ENCODE data around the gene HPS4. TPM values are rescaled to one million over a fixed set of nuclear protein-coding genes. Genes with fewer than 3 reads are reported as not detected.

The HPS4 gene
- total RNA-seq, 2 donors from 2014 or later = 41.7 to 57.6 TPM

DNA sequence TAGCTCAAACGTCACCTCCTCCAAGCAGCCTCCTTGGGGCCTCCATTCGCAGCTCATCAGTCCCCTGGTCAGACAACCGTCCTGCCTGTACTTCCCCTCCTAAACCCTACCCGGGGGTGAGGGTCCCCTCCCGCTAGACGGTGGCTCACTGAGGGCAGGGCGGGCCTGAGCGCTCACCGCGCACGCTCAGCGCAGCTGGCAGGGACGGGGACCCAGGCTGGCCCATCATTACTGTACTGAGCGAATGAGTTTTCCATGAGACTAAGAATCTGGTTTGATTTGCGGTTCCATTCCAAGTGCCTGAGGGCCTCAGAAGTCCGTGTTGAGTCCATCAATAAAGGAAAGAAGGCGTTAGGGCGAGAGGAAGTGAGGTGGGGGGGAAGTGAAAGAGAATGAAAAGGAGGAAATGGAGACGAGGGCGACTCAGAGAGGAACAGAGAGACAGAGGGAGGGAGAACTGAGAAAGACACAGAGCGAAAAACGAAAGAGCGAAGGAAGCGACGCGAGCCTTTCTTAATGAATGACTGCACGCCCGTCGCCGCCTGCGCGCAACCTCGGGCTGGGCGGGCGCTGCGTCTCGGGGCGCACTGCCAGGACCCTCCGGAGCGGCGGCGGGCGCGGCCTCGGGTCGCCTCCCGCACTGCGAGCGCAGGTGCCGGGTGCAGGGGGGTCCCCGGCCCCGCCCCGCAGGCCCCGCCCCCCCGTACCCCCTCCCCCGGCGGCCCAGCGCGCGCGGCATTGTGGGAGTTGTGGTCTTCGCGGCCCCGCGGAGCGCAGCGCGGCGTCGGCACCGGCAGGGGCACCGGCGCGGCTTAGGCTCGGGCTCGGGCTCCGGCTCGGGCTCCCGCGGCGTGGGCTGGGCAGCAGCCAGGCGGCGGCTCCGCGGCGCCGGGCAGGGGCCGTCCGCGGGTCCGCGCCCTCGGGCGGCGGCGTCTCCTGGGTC, 54.8 kb downstream of the HPS4 start, which contains the start of gene ASPHD2:
Gene ASPHD2, plus strand, starts transcription at position 746 of the 943 bp plus-strand sequence. CDS start 4,356 bp downstream, outside the sequence.
- H3K9ac ChIP-seq (ENCODE audit: extremely low read depth, low read length, poor library complexity, severe bottlenecking) = peak within 1 kb of the TSS; percentile 64

DNA sequence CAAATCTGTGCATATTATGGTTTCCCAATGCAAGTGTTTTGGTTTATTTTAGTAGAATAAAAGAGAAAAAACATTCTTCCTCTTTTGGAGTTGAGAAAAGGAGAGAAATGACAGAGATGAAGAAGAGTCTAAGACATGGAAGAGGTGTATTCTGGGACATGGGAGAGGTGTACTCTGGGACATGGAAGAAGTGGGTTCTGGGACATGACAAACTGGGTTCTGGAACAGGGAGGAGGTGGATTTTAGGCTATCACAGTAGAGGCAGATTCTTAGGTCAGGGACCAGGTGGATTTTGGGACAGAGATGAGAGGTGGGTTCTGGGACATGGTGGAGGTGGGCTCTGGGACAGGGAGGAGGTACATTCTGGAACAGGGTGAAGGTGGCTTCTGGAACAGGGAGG, 56.7 kb downstream of the HPS4 start:
- H3K27ac Mint-ChIP-seq = no peak overlapping the region
- Histone ChIP-seq H3K27ac (ENCODE audit: low read depth, low read length) (no peak overlapping the region), H3K36me3 (ENCODE audit: control insufficient read depth, insufficient read depth, low read length) (no peaks in the 10 kb centered on the region), H3K9me3 (ENCODE audit: control insufficient read depth, low read length) (peaks cover 6% of the 10 kb centered on the region), H3K9ac (ENCODE audit: extremely low read depth, low read length, poor library complexity, severe bottlenecking) (no peak overlapping the region), H3K27me3 (ENCODE audit: control insufficient read depth, insufficient read depth, low read length, poor library complexity, severe bottlenecking) (no peaks in the 10 kb centered on the region), H3K4me1 (ENCODE audit: control insufficient read depth, insufficient read depth, low read length) (no peaks in the 10 kb centered on the region), H3K4me3 (ENCODE audit: low read length) (no peak overlapping the region)
- H3K4me1 Mint-ChIP-seq = peaks cover 18% of the 10 kb centered on the region
- no peak for DNase-seq
- peaks cover 11% of the 10 kb centered on the region for H3K27me3 Mint-ChIP-seq (ENCODE audit: insufficient read depth)
- TF ChIP-seq, protein P1, sequence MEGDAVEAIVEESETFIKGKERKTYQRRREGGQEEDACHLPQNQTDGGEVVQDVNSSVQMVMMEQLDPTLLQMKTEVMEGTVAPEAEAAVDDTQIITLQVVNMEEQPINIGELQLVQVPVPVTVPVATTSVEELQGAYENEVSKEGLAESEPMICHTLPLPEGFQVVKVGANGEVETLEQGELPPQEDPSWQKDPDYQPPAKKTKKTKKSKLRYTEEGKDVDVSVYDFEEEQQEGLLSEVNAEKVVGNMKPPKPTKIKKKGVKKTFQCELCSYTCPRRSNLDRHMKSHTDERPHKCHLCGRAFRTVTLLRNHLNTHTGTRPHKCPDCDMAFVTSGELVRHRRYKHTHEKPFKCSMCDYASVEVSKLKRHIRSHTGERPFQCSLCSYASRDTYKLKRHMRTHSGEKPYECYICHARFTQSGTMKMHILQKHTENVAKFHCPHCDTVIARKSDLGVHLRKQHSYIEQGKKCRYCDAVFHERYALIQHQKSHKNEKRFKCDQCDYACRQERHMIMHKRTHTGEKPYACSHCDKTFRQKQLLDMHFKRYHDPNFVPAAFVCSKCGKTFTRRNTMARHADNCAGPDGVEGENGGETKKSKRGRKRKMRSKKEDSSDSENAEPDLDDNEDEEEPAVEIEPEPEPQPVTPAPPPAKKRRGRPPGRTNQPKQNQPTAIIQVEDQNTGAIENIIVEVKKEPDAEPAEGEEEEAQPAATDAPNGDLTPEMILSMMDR (conservative IDR thresholded peaks at IDR 0.05) = no peak
- no peaks in the 10 kb centered on the region for H3K36me3 Mint-ChIP-seq (ENCODE audit: low read depth)
- peaks cover 11% of the 10 kb centered on the region for H3K9me3 Mint-ChIP-seq
- H3K4me3 Mint-ChIP-seq = no peak overlapping the region

More for the DNA sequence above, 54.8 kb downstream of the HPS4 start, which contains the start of gene ASPHD2:
- Histone ChIP-seq H3K4me1 (ENCODE audit: control insufficient read depth, insufficient read depth, low read length) (no peaks in the 10 kb centered on the region), H3K36me3 (ENCODE audit: control insufficient read depth, insufficient read depth, low read length) (no peaks in the 10 kb centered on the region), H3K27me3 (ENCODE audit: control insufficient read depth, insufficient read depth, low read length, poor library complexity, severe bottlenecking) (no peaks in the 10 kb centered on the region), H3K9me3 (ENCODE audit: control insufficient read depth, low read length) (no peaks in the 10 kb centered on the region), H3K4me3 (ENCODE audit: low read length) (peak within 1 kb of the TSS; percentile 83), H3K27ac (ENCODE audit: low read depth, low read length) (peak within 1 kb of the TSS; percentile 21)
- TF ChIP-seq, protein P1 (conservative IDR thresholded peaks at IDR 0.05) = no peak
- Mint-ChIP-seq H3K4me1 (peaks cover 20% of the 10 kb centered on the region), H3K4me3 (peak within 1 kb of the TSS; percentile 79), H3K9me3 (no peaks in the 10 kb centered on the region), H3K27me3 (ENCODE audit: insufficient read depth) (peaks cover 8% of the 10 kb centered on the region), H3K27ac (peak within 1 kb of the TSS; percentile 95), H3K36me3 (ENCODE audit: low read depth) (peaks cover 3% of the 10 kb centered on the region)
- DNase-seq = peak; percentile 89
- WGBS, 2 experiments (ENCODE audit: insufficient coverage in 1 of 2, insufficient read length in 1 of 2) = 3 to 14% methylated on average over 18 to 89 of the region's 96 CpGs

- Histone ChIP-seq H3K4me3 (ENCODE audit: low read length) (no peak overlapping the region), H3K9me3 (ENCODE audit: control insufficient read depth, low read length) (peaks cover 6% of the 10 kb centered on the region), H3K9ac (ENCODE audit: extremely low read depth, low read length, poor library complexity, severe bottlenecking) (no peak overlapping the region), H3K27me3 (ENCODE audit: control insufficient read depth, insufficient read depth, low read length, poor library complexity, severe bottlenecking) (no peaks in the 10 kb centered on the region), H3K36me3 (ENCODE audit: control insufficient read depth, insufficient read depth, low read length) (no peaks in the 10 kb centered on the region), H3K4me1 (ENCODE audit: control insufficient read depth, insufficient read depth, low read length) (no peaks in the 10 kb centered on the region), H3K27ac (ENCODE audit: low read depth, low read length) (no peak overlapping the region)
- peaks cover 3% of the 10 kb centered on the region for H3K27me3 Mint-ChIP-seq (ENCODE audit: insufficient read depth)
- TF ChIP-seq, protein P1 (conservative IDR thresholded peaks at IDR 0.05) = no peak
- peaks cover 11% of the 10 kb centered on the region for H3K9me3 Mint-ChIP-seq
- no peak for DNase-seq
- no peak overlapping the region for H3K4me3 Mint-ChIP-seq
- no peaks in the 10 kb centered on the region for H3K36me3 Mint-ChIP-seq (ENCODE audit: low read depth)
- H3K4me1 Mint-ChIP-seq = peaks cover 24% of the 10 kb centered on the region
- no peak overlapping the region for H3K27ac Mint-ChIP-seq
- 80 to 82% methylated on average over 1 to 3 of the region's 3 CpGs for WGBS, 2 experiments (ENCODE audit: insufficient coverage in 1 of 2, insufficient read length in 1 of 2)
Measured at GRCh38 chr22:26418620-26419019, 65.0 kb downstream of the HPS4 start.
